Naive B cell (primary cell): ENCODE data around the gene SYT14. TPM values are rescaled to one million over a fixed set of nuclear protein-coding genes. Genes with fewer than 3 reads are reported as not detected.
"Not testable (repeated sequence)": the region's sequence is repeated elsewhere in the genome, so short reads cannot be mapped to it uniquely, and the experiment has no call there.

Experiments used
- ATAC-seq, 2 donors: fragments of 150-1000 bp; cut with Tn5 transposase; 2 replicates each; pipeline ENCODE4 v1.10.0; 2021; ENCODE audit warnings: low read depth in 2 of 2, mild to moderate bottlenecking in 2 of 2, moderate library complexity in 2 of 2
- DNase-seq: peaks from one replicate; pipeline ENCODE4 v3.0.0; 2022
- H3K27ac Mint-ChIP-seq, 6 donors: one replicate each; pipeline ENCODE4 v1.8.0; 2020 to 2022; ENCODE audit warnings: mild to moderate bottlenecking in 6 of 6, mixed read lengths in 6 of 6, moderate library complexity in 5 of 6, inconsistent platforms in 2 of 6
- H3K27me3 Mint-ChIP-seq, 3 donors: one replicate each; pipeline ENCODE4 v1.8.0; 2021 to 2022; ENCODE audit warnings: mixed read lengths in 3 of 3, mild to moderate bottlenecking in 1 of 3
- H3K36me3 Mint-ChIP-seq, 2 donors: one replicate each; pipeline ENCODE4 v1.8.0; 2020 to 2022; ENCODE audit warnings: mixed read lengths in 2 of 2, inconsistent platforms in 1 of 2, mild to moderate bottlenecking in 1 of 2
- H3K4me1 Mint-ChIP-seq, 3 donors: one replicate each; pipeline ENCODE4 v1.8.0; 2020 to 2022; ENCODE audit warnings: mixed read lengths in 3 of 3, inconsistent platforms in 1 of 3, mild to moderate bottlenecking in 1 of 3, moderate library complexity in 1 of 3
- H3K4me3 Mint-ChIP-seq, 8 donors: one replicate each; pipeline ENCODE4 v1.8.0; 2020 to 2022; ENCODE audit warnings: mild to moderate bottlenecking in 8 of 8, mixed read lengths in 8 of 8, moderate library complexity in 8 of 8, inconsistent platforms in 2 of 8
- H3K9me3 Mint-ChIP-seq, 7 donors: one replicate each; pipeline ENCODE4 v1.8.0; 2020 to 2022; ENCODE audit warnings: mixed read lengths in 7 of 7, mild to moderate bottlenecking in 5 of 7, inconsistent platforms in 2 of 7, moderate library complexity in 1 of 7
- polyA plus RNA-seq, 6 donors: library from polyadenylated mRNA; unstranded; fragments of 300-500 nt; fragmentation: Illumina TruSeq; gene quantifications; one replicate each; pipeline ENCODE4 v1.2.3, GENCODE V29; 2021; ENCODE audit warnings: low read depth in 6 of 6

SYT14 gene
- polyA plus RNA-seq, 6 donors from 2014 or later = not detected

GRCh38 chr1:209911746-209912145 is 26.3 kb upstream of the SYT14 start:
- Mint-ChIP-seq H3K4me1 (no peaks in the 10 kb centered on the region), H3K27ac (no peak overlapping the region), H3K36me3 (no peaks in the 10 kb centered on the region), H3K9me3 (peaks cover 0 to 14% (median 8%) of the 10 kb centered on the region in 7 donors), H3K27me3 (no peaks in the 10 kb centered on the region), H3K4me3 (no peak overlapping the region)
- no peak for DNase-seq
- ATAC-seq = no peak

DNA sequence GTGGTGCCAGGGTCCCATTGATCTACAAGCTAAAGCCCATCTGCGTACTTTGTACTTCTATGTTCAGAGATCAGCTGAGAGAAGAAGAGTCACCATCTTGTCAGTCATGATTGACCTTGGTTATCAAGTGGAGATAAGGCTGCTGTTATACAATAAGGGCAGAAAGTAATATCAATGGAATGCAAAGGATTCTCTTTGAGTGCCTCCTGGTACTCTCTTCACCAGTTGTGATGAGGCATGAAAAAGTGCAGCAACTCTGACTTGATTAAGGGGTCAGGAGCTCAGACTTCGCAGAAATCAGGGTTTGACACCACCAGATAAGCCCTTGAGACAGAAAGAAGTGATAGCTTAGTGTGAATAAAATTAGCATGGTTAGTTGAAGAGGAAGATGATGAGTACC is 25.7 kb upstream of the SYT14 start:
- H3K9me3 Mint-ChIP-seq = peaks cover 0 to 10% (median 8%) of the 10 kb centered on the region in 7 donors
- H3K27me3 Mint-ChIP-seq = no peaks in the 10 kb centered on the region
- DNase-seq = no peak
- no peak overlapping the region for H3K4me3 Mint-ChIP-seq
- H3K4me1 Mint-ChIP-seq = no peaks in the 10 kb centered on the region
- ATAC-seq = no peak
- no peak overlapping the region for H3K27ac Mint-ChIP-seq
- H3K36me3 Mint-ChIP-seq = no peaks in the 10 kb centered on the region

- H3K27ac Mint-ChIP-seq = not testable (repeated sequence)
- H3K36me3 Mint-ChIP-seq = peaks cover 0 to 16% of the 10 kb centered on the region in 2 donors
Measured at GRCh38 chr1:209919637-209920036, 18.4 kb upstream of the SYT14 start.

GRCh38 chr1:209920844-209921243 is 17.2 kb upstream of the SYT14 start:
- Mint-ChIP-seq H3K27me3 (peaks cover 13 to 19% (median 15%) of the 10 kb centered on the region in 3 donors), H3K4me1 (no peaks in the 10 kb centered on the region), H3K36me3 (peaks cover 0 to 16% of the 10 kb centered on the region in 2 donors), H3K27ac (no peak overlapping the region), H3K4me3 (no peak overlapping the region), H3K9me3 (peaks cover 3 to 18% (median 10%) of the 10 kb centered on the region in 7 donors)
- ATAC-seq (no peak), DNase-seq (no peak)

More at GRCh38 chr1:209919637-209920036, 18.4 kb upstream of the SYT14 start:
- not testable (repeated sequence) for H3K4me1 Mint-ChIP-seq, ATAC-seq, DNase-seq, H3K4me3 Mint-ChIP-seq
- H3K27me3 Mint-ChIP-seq = peaks cover 6 to 10% (median 7%) of the 10 kb centered on the region in 3 donors
- H3K9me3 Mint-ChIP-seq = peaks cover 3 to 18% (median 10%) of the 10 kb centered on the region in 7 donors

- ATAC-seq = no peak
- no peak for DNase-seq
- no peak overlapping the region for H3K4me3 Mint-ChIP-seq
- no peaks in the 10 kb centered on the region for H3K4me1 Mint-ChIP-seq
- peaks cover 13 to 19% (median 15%) of the 10 kb centered on the region in 3 donors for H3K27me3 Mint-ChIP-seq
- H3K27ac Mint-ChIP-seq = no peak overlapping the region
- peaks cover 0 to 16% of the 10 kb centered on the region in 2 donors for H3K36me3 Mint-ChIP-seq
- peaks cover 3 to 18% (median 10%) of the 10 kb centered on the region in 7 donors for H3K9me3 Mint-ChIP-seq
Measured at GRCh38 chr1:209924390-209924789, 13.6 kb upstream of the SYT14 start.

DNA sequence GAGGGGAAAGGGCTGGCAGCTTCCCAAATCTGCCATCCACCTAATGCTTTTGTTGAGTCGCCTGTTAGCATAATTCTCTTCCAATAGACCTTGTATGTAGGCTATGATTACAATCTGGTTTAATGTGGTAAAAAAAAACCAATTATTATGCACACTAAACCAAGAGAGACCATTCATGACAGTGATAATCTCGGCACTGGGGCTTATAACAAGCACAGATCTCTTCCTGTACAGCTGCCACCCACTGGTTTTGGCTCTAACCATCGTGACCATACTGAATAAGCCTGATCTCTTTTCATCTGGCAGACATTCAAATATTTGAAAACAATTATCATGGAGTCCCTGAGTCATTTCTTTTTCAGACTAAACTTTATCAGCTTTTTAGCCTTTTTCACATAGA is 12.0 kb upstream of the SYT14 start:
- Mint-ChIP-seq H3K4me1 (no peaks in the 10 kb centered on the region), H3K4me3 (no peak overlapping the region), H3K36me3 (peaks cover 0 to 2% of the 10 kb centered on the region in 2 donors), H3K27ac (no peak overlapping the region), H3K9me3 (peaks cover 0 to 6% (median 1%) of the 10 kb centered on the region in 7 donors), H3K27me3 (peaks cover 13 to 20% (median 19%) of the 10 kb centered on the region in 3 donors)
- DNase-seq (no peak), ATAC-seq (no peak)

GRCh38 chr1:209927466-209927865 is 10.6 kb upstream of the SYT14 start:
- Mint-ChIP-seq H3K4me3 (no peak overlapping the region), H3K27me3 (peaks cover 14 to 29% (median 22%) of the 10 kb centered on the region in 3 donors), H3K9me3 (peaks cover 0 to 2% (median 0%) of the 10 kb centered on the region in 7 donors), H3K4me1 (no peaks in the 10 kb centered on the region), H3K27ac (no peak overlapping the region), H3K36me3 (no peaks in the 10 kb centered on the region)
- DNase-seq (no peak), ATAC-seq (no peak)

GRCh38 chr1:209929751-209930150 is 8.3 kb upstream of the SYT14 start:
- no peak for ATAC-seq
- no peak overlapping the region for H3K27ac Mint-ChIP-seq
- H3K4me1 Mint-ChIP-seq = no peaks in the 10 kb centered on the region
- peaks cover 18 to 38% (median 27%) of the 10 kb centered on the region in 3 donors for H3K27me3 Mint-ChIP-seq
- no peak overlapping the region for H3K4me3 Mint-ChIP-seq
- H3K9me3 Mint-ChIP-seq = peaks cover 0 to 5% (median 0%) of the 10 kb centered on the region in 7 donors
- no peak for DNase-seq
- H3K36me3 Mint-ChIP-seq = no peaks in the 10 kb centered on the region

GRCh38 chr1:209931141-209931540 is 6.9 kb upstream of the SYT14 start:
- no peak overlapping the region for H3K27ac Mint-ChIP-seq
- H3K27me3 Mint-ChIP-seq = peaks cover 18 to 43% (median 24%) of the 10 kb centered on the region in 3 donors
- peaks cover 0 to 5% (median 0%) of the 10 kb centered on the region in 7 donors for H3K9me3 Mint-ChIP-seq
- DNase-seq = no peak
- H3K36me3 Mint-ChIP-seq = no peaks in the 10 kb centered on the region
- H3K4me1 Mint-ChIP-seq = no peaks in the 10 kb centered on the region
- no peak overlapping the region for H3K4me3 Mint-ChIP-seq
- ATAC-seq = no peak

DNA sequence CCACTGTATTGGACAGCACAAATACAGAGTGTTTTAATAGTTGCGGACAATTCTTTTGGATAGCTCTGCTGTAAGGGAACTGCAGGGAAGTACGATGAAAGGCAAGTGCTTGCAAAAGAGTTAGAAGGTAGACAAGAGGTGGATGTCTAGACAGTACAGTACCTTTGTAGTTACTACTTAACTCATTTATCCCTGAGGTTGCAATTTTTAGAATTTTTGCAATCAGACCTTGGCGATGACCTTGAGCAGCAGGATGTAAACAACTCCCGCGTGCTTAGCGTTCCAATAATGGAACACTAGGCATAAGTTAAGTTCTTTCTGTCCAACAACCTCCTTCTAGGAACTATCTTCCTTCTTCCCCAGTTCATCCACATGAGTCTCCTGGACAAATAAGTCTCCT is 1.9 kb upstream of the SYT14 start:
- no peak for ATAC-seq
- Mint-ChIP-seq H3K9me3 (peaks cover 0 to 25% (median 10%) of the 10 kb centered on the region in 7 donors), H3K4me3 (no peak overlapping the region), H3K27ac (no peak overlapping the region), H3K27me3 (peaks cover 56 to 81% (median 65%) of the 10 kb centered on the region in 3 donors), H3K4me1 (peaks cover 4 to 11% (median 10%) of the 10 kb centered on the region in 3 donors), H3K36me3 (peaks cover 0 to 15% of the 10 kb centered on the region in 2 donors)
- DNase-seq = no peak

GRCh38 chr1:209945377-209945776 is 7.4 kb downstream of the SYT14 start:
- H3K27ac Mint-ChIP-seq = peak overlapping the region in 1 of 6 donors; percentile 32
- H3K27me3 Mint-ChIP-seq = peaks cover 23 to 43% (median 32%) of the 10 kb centered on the region in 3 donors
- no peaks in the 10 kb centered on the region for H3K4me1 Mint-ChIP-seq
- H3K36me3 Mint-ChIP-seq = no peaks in the 10 kb centered on the region
- ATAC-seq = no peak
- H3K4me3 Mint-ChIP-seq = no peak overlapping the region
- peaks cover 0 to 4% (median 0%) of the 10 kb centered on the region in 7 donors for H3K9me3 Mint-ChIP-seq
- DNase-seq = no peak

- no peak overlapping the region for H3K27ac Mint-ChIP-seq
- ATAC-seq = no peak
- H3K9me3 Mint-ChIP-seq = peaks cover 0 to 3% (median 0%) of the 10 kb centered on the region in 7 donors
- H3K4me1 Mint-ChIP-seq = no peaks in the 10 kb centered on the region
- peaks cover 10 to 18% (median 14%) of the 10 kb centered on the region in 3 donors for H3K27me3 Mint-ChIP-seq
- no peak overlapping the region for H3K4me3 Mint-ChIP-seq
- DNase-seq = no peak
- H3K36me3 Mint-ChIP-seq = no peaks in the 10 kb centered on the region
Measured at GRCh38 chr1:209948155-209948554, 10.1 kb downstream of the SYT14 start.

GRCh38 chr1:209956116-209956515 is 18.1 kb downstream of the SYT14 start:
- ATAC-seq (no peak), DNase-seq (no peak)
- H3K4me3 Mint-ChIP-seq = no peak overlapping the region
- no peak overlapping the region for H3K27ac Mint-ChIP-seq
- peaks cover 8 to 18% (median 10%) of the 10 kb centered on the region in 3 donors for H3K27me3 Mint-ChIP-seq
- H3K36me3 Mint-ChIP-seq = no peaks in the 10 kb centered on the region
- peaks cover 0 to 2% (median 0%) of the 10 kb centered on the region in 7 donors for H3K9me3 Mint-ChIP-seq
- no peaks in the 10 kb centered on the region for H3K4me1 Mint-ChIP-seq

GRCh38 chr1:209959623-209960022 is 21.6 kb downstream of the SYT14 start:
- H3K4me1 Mint-ChIP-seq = no peaks in the 10 kb centered on the region
- H3K9me3 Mint-ChIP-seq = no peaks in the 10 kb centered on the region
- no peaks in the 10 kb centered on the region for H3K36me3 Mint-ChIP-seq
- no peak for ATAC-seq
- no peak for DNase-seq
- H3K27ac Mint-ChIP-seq = no peak overlapping the region
- H3K27me3 Mint-ChIP-seq = peaks cover 4 to 17% (median 10%) of the 10 kb centered on the region in 3 donors
- H3K4me3 Mint-ChIP-seq = no peak overlapping the region
